ENCODE data around the gene EGR4.

- no peak for TF ChIP-seq POLR2A (IDR thresholded peaks at IDR 0.05; ENCODE audit: low read depth, low read length)
- TF ChIP-seq FOS (IDR thresholded peaks at IDR 0.05; ENCODE audit: low read depth, low read length): no peak
- TF ChIP-seq CTCF (conservative IDR thresholded peaks at IDR 0.05; ENCODE audit: low read depth, low read length): no peak
- no peak for TF ChIP-seq CEBPB (IDR thresholded peaks at IDR 0.05; ENCODE audit: low read depth, low read length)
- TF ChIP-seq SMC3 (IDR thresholded peaks at IDR 0.05; ENCODE audit: low read depth, low read length): no peak
- TF ChIP-seq NFE2L2 (IDR thresholded peaks at IDR 0.05; ENCODE audit: low read depth, low read length): no peak
- TF ChIP-seq RAD21 (IDR thresholded peaks at IDR 0.05; ENCODE audit: low read length): no peak
Measured at GRCh38 chr2:73334045-73334444, 40.7 kb upstream of the EGR4 start.

Data from IMR-90 (cell line).